Mononuclear cell (primary cell): ENCODE measurements around the gene ISY1. TPM values are rescaled to one million over a fixed set of nuclear protein-coding genes. Genes with fewer than 3 reads are reported as not detected.
"Not testable (repeated sequence)": the region's sequence is repeated elsewhere in the genome, so short reads cannot be mapped to it uniquely, and the experiment has no call there.

Experiments used
- H3K27me3 ChIP-seq: 2 replicates; pipeline ENCODE4 v1.6.0; 2011; ENCODE audit warnings: low read length, control low read depth; ENCODE audit not compliant: insufficient read depth
- H3K4me1 ChIP-seq: 2 replicates; pipeline ENCODE4 v1.5.1; 2011; ENCODE audit warnings: mild to moderate bottlenecking, low read length, control low read depth; ENCODE audit not compliant: insufficient read depth
- H3K4me3 ChIP-seq: 2 replicates; pipeline ENCODE4 v1.5.1; 2011; ENCODE audit warnings: mild to moderate bottlenecking, low read length, moderate library complexity
- H3K9me3 ChIP-seq: 2 replicates; pipeline ENCODE4 v1.5.1; 2011; ENCODE audit warnings: low read depth, mild to moderate bottlenecking, control low read depth, low read length
- total RNA-seq: library from RNA; depleted of rRNA; stranded (reverse); fragments of >200 nt; gene quantifications from one replicate; pipeline ENCODE4 v1.2.3, GENCODE V29; 2012

ISY1 gene
- total RNA-seq, 1 donor, result 24.9 TPM

- Histone ChIP-seq H3K27me3 (no peaks in the 10 kb centered on the region), H3K4me1 (peaks cover 70% of the 10 kb centered on the region), H3K9me3 (no peaks in the 10 kb centered on the region), H3K4me3 (peak overlapping the region; percentile 99)
These were observed 21.7 kb upstream of the ISY1 start for GRCh38 chr3:129182390-129183185.

GRCh38 chr3:129181819-129182218 lies 21.0 kb upstream of the ISY1 start:
- H3K4me1 ChIP-seq, result peaks cover 64% of the 10 kb centered on the region
- H3K27me3 ChIP-seq, result no peaks in the 10 kb centered on the region
- no peaks in the 10 kb centered on the region for H3K9me3 ChIP-seq
- peak overlapping the region; percentile 99 for H3K4me3 ChIP-seq

DNA sequence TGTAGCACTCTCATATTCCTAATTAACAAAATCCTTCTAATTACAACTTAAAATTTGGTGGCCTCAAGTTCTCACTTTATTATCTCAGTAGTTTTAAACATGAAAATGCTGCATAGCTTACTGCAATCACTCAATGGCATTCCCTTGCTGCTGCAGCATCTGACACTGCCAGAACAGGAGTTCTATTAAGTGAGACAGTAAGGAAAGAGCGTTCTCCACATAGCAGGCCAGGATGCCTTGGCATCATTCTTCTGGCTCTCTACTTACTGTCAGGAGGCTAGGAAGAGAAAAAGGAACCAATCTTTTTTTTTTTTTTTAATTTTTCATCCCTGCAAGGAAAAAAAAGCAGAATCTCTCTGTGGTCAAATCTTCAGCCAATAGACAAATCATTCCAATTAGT lies 19.6 kb upstream of the ISY1 start:
- H3K4me3 ChIP-seq, result no peak overlapping the region
- H3K9me3 ChIP-seq, result no peaks in the 10 kb centered on the region
- peaks cover 65% of the 10 kb centered on the region for H3K4me1 ChIP-seq
- no peaks in the 10 kb centered on the region for H3K27me3 ChIP-seq

DNA sequence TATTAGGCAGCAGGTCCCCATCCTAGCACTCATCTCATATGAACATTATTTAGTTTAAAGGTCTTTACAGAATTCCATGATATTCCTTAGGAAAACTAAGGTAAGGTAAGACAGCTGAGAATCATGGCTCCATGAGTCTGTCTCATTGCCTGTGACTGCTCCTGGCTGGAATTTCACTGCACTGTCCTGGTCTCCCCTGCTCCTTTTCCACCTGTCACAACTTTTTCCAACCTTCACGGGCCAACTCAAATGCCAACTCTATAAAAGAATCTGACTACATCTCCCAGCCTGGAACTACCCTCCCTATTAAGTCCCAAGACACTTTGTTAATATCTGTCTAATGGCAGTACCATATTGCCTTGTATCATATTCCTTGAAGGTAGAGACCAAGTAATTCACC lies 15.2 kb upstream of the ISY1 start:
- H3K4me1 ChIP-seq, result peaks cover 63% of the 10 kb centered on the region
- no peaks in the 10 kb centered on the region for H3K9me3 ChIP-seq
- no peaks in the 10 kb centered on the region for H3K27me3 ChIP-seq
- H3K4me3 ChIP-seq, result no peak overlapping the region

DNA sequence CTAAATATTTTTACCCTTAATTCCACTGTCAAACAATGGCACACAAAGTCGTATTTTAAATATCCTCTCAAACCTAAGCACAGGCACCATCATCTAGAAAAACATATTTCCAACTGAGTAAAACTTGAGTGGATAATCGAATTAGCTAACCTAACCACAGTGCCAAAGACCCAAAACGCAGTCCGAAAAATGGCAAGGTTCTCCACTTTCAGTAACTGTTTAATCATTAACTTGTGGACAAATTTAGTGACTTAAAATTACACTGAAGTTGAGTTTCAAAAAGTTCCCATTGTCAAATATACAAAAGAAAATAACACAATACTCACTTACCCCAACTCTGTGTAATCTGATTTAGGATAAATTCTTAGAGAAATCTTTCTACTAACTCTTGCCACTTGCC lies 12.9 kb upstream of the ISY1 start:
- peaks cover 41% of the 10 kb centered on the region for H3K4me1 ChIP-seq
- H3K4me3 ChIP-seq, result no peak overlapping the region
- H3K27me3 ChIP-seq, result no peaks in the 10 kb centered on the region

GRCh38 chr3:129173206-129173605 lies 12.3 kb upstream of the ISY1 start:
- no peaks in the 10 kb centered on the region for H3K9me3 ChIP-seq
- H3K27me3 ChIP-seq, result no peaks in the 10 kb centered on the region
- no peak overlapping the region for H3K4me3 ChIP-seq
- peaks cover 37% of the 10 kb centered on the region for H3K4me1 ChIP-seq

More for the DNA sequence above, 12.9 kb upstream of the ISY1 start:
- H3K9me3 ChIP-seq, result no peaks in the 10 kb centered on the region

GRCh38 chr3:129166579-129167332 lies 5.9 kb upstream of the ISY1 start:
- Histone ChIP-seq H3K9me3 (no peaks in the 10 kb centered on the region), H3K4me1 (peaks cover 17% of the 10 kb centered on the region), H3K4me3 (no peak overlapping the region), H3K27me3 (no peaks in the 10 kb centered on the region)

GRCh38 chr3:129165594-129165993 lies 4.7 kb upstream of the ISY1 start:
- not testable (repeated sequence) for H3K4me3 ChIP-seq, H3K9me3 ChIP-seq, H3K27me3 ChIP-seq
- H3K4me1 ChIP-seq, result peaks cover 15% of the 10 kb centered on the region

DNA sequence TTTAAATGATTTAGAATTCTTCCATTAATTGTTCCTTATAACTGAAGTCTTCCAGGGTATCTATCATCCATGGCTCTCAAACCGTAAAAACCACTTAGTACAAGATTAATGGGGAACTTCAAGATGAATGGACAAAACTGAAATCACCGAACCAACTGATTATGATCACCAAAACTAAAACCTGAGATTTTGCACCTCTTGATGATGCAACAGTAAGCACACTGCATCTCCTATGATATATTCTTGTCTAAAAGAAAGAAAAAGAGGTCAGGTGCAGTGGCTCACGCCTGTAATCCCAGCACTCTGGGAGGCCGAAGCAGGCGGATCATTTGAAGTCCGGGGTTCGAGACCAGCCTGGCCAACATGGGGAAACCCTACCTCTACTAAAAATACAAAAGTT lies 3.6 kb upstream of the ISY1 start:
- H3K9me3 ChIP-seq, result no peaks in the 10 kb centered on the region
- H3K4me3 ChIP-seq, result no peak overlapping the region
- peaks cover 26% of the 10 kb centered on the region for H3K4me1 ChIP-seq
- no peaks in the 10 kb centered on the region for H3K27me3 ChIP-seq

DNA sequence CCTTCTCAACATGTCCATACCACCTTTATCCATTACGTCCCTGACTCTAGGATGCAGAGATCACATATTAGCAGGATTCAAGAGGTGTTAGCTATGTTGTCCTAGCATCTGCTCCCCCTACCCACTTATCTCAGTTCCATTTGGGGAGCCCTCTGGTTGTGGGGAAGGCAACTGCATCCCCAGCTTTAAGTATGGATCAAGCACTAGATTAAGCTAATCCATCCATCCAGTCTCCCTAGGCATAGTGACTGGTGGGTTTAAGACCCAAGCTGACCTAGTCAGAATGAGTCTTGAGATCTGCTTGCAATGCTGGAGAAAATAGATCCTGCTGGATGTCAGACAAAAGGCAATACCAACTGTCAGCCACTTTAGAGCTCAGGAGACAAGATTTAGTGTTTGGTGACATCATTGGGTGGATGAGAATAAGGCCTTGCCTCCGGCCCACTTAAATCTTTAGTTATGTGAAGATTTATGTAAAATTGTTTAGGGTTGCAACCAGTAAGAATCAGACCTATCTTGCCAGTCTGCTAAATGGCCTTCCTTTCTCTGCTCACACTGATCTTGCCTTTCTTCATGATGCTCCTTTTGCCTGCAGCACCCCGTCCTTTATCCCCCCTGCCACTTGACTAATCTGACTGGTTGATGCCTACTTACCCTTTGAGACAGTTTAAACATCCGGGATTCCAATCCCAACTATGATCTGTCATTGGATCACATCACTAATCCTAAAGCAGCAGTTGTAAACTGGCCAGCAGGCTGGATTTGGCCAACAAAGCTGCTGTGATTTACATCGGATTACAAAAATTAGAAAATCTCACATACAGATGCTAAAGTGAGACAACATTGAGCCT lies 2.1 kb upstream of the ISY1 start:
- Histone ChIP-seq H3K9me3 (no peaks in the 10 kb centered on the region), H3K4me3 (no peak overlapping the region), H3K27me3 (no peaks in the 10 kb centered on the region), H3K4me1 (peaks cover 29% of the 10 kb centered on the region)

- Histone ChIP-seq H3K4me3 (peak overlapping the region; percentile 66), H3K9me3 (no peaks in the 10 kb centered on the region), H3K4me1 (peaks cover 29% of the 10 kb centered on the region), H3K27me3 (no peaks in the 10 kb centered on the region)
These were observed 1.0 kb upstream of the ISY1 start for GRCh38 chr3:129161860-129162271.

DNA sequence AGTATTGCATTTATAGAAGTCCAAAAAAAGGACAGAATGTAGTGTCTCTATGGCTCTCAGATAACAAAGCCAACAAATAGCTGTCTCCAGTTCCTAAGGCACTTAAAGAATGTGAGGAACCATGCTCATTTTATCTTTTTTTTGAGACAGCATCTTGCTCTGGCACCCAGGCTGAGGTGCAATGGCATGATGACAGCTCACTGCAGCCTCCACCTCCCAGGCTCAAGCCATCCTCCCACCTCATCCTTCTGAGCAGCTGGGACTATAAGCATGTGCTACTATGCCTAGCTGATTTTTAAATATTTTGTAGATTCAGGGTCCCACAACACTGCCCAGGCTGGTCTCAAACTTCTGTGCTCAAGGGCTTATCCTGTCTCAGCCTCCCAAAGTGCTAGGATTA lies 16.1 kb downstream of the ISY1 start:
- Histone ChIP-seq H3K27me3 (no peaks in the 10 kb centered on the region), H3K4me1 (no peaks in the 10 kb centered on the region), H3K9me3 (no peaks in the 10 kb centered on the region), H3K4me3 (no peak overlapping the region)

DNA sequence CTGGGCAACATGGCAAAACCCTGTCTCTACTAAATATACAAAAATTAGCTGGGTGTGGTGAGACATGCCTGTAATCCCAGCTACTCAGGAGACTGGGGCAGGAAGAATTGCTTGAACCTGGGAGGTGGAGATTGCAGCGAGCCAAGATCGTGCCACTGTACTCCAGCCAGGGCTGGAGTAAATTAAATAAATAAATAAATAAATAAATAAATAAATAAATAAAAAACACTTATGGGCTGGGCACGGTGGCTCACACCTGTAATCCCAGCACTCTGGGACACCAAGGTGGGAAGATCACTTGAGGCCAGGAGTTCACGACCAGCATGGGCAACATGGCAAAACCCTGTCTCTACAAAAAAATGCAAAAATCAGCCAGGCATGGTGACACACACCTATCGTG lies 19.9 kb downstream of the ISY1 start:
- H3K9me3 ChIP-seq, H3K4me1 ChIP-seq, H3K4me3 ChIP-seq, H3K27me3 ChIP-seq: not testable (repeated sequence)

DNA sequence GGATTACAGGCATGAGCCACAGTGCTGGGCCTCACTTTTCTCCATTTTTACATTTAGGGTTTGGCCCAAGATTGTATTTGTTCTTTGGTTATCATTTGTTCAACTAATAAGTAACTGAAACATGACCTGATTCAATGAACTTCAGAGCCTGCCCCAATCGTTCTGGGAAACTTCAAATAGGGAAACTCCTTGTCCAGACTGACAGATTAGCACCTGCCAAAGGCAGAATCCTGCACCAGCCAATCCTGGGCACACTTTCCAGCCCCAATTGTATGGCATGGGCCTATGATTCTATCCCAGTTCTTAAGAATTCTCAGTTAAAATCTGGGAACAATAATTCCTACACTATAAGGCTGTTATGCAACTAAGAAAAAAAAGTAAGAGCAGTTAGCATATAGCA lies 21.0 kb downstream of the ISY1 start:
- no peaks in the 10 kb centered on the region for H3K27me3 ChIP-seq
- no peaks in the 10 kb centered on the region for H3K9me3 ChIP-seq
- H3K4me3 ChIP-seq, result no peak overlapping the region
- H3K4me1 ChIP-seq, result no peaks in the 10 kb centered on the region

DNA sequence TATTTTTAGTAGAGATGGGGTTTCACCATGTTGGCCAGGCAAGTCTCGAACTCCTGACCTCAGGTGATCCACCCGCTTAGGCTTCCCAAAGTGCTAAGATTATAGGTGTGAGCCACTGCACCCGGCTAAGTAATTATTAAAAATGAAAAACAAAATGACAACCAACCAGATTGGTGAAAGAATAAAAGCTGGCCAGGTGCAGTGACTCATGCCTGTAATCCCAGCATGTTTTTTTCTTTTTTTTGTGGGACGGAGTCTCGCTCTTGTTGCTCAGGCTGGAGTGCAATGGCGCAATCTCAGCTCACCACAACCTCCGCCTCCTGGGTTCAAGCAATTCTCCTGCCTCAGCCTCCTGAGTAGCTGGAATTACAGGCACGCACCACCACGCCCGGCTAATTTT lies 24.6 kb downstream of the ISY1 start:
- not testable (repeated sequence) for H3K9me3 ChIP-seq, H3K4me1 ChIP-seq, H3K4me3 ChIP-seq, H3K27me3 ChIP-seq
